ENCODE data around the gene PSD.

- no peak for TF ChIP-seq POLR2A (IDR thresholded peaks at IDR 0.05)
- TF ChIP-seq, protein P1, sequence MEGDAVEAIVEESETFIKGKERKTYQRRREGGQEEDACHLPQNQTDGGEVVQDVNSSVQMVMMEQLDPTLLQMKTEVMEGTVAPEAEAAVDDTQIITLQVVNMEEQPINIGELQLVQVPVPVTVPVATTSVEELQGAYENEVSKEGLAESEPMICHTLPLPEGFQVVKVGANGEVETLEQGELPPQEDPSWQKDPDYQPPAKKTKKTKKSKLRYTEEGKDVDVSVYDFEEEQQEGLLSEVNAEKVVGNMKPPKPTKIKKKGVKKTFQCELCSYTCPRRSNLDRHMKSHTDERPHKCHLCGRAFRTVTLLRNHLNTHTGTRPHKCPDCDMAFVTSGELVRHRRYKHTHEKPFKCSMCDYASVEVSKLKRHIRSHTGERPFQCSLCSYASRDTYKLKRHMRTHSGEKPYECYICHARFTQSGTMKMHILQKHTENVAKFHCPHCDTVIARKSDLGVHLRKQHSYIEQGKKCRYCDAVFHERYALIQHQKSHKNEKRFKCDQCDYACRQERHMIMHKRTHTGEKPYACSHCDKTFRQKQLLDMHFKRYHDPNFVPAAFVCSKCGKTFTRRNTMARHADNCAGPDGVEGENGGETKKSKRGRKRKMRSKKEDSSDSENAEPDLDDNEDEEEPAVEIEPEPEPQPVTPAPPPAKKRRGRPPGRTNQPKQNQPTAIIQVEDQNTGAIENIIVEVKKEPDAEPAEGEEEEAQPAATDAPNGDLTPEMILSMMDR (IDR thresholded peaks at IDR 0.05) = no peak
Observed at GRCh38 chr10:102414749-102415148, 3.8 kb downstream of the PSD start.
